ENCODE results near the gene ISLR2.

The ISLR2 gene

DNA sequence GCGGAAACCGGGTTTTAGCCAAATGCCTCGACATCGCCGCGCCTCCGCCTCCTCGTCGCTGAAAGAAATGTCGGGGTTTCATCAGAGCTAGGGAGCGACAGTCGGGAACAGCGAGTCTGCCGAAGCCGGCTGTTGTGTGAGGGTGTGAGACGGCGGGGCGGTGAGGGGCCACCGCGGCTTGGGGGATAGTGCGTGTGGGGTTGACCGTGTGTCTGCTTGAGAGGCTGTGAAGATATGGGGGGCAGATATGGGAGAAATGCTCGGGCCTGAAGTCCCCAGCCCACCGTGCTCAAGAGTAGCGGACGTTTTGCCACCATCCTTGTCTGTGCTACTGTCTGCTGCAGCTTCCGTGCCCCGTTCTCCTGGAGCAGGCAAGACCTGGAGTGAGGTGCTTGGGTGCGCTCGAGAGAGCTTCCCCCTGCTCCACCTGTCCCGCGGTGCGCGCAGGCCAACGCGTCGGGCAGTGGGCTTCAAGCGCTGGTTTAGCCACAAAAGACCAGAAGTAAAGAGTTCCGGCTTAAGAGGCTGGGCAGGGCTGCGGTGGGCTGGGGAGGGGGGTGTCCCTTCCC, 716 bp upstream of the ISLR2 start:
- no peak for DNase-seq

DNA sequence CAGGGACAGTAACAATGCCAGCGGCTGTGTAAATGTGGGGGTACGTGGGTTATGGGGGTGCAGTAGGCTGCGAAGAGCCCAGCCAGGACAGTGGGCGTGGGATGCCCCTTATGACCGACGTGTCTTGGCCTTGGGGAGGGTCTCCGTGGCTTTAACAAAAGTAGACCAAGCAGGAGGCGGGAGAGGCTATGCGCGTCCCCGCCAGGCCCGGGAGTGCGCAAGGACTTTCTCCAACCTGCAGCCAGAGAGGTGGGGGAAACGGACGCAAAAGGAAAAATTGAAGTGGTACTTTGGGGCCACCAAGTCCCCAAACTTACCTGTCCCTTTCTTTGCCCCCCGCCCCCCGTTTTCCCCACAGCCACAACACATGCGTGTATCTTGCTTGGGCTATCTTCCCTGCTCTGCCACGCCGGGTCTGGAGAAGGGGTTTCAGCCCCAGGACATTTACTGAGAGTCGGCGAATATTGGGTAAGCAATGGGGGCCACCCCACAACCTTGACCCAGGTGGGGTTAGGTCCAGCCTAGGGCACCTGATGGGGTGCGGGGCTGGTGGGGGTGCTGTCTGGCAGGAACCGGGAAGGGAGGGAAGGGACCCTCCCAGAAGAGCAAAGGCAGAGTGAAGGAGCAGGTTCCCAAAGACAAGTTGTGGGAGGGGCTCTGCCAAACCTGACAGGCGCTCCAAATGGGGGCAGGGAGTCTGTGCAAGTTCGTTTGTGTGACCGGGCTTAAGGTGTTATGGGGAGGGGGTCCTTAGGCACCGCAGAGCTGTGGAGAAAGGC, 652 bp downstream of the ISLR2 start:
- DNase-seq, result no peak

DNA sequence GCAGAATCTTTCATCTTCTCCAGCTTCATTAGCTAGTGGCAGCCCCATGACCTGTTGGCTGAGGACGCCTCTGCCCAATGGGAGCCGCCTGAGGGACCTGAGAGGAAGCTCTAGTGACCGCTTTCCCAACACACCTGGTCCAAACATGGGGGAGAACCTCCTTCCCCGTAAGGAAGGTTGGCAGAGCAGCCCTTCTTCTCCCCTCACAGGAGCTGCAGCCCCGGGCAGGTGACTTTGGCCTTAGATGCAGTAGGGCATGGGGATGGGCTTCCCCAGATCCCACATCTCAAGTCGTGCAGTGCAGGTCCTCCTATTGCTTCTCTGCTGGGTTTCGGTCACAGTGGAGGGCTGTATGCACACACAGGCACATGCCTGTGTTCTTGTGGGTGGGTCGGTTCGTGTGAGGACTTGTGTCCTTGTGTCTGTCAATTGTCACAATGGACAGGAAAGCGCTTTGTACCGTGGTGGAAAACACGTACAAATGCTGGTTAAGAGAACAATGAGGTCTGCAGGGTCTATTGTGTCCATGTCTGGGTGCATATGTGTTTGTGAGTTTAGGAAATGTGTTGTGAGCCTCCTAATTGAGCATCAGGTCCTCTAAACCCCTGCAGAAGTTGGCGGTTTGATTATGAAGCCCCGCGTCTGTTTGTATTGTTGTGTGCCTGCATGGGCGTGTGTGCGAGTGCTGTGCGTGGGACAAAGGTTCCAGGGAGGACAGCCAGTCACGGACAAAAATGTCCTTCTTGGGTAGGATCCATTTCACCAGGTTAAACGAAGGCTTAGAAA, 1.4 kb downstream of the ISLR2 start:
- DNase-seq, result no peak

DNA sequence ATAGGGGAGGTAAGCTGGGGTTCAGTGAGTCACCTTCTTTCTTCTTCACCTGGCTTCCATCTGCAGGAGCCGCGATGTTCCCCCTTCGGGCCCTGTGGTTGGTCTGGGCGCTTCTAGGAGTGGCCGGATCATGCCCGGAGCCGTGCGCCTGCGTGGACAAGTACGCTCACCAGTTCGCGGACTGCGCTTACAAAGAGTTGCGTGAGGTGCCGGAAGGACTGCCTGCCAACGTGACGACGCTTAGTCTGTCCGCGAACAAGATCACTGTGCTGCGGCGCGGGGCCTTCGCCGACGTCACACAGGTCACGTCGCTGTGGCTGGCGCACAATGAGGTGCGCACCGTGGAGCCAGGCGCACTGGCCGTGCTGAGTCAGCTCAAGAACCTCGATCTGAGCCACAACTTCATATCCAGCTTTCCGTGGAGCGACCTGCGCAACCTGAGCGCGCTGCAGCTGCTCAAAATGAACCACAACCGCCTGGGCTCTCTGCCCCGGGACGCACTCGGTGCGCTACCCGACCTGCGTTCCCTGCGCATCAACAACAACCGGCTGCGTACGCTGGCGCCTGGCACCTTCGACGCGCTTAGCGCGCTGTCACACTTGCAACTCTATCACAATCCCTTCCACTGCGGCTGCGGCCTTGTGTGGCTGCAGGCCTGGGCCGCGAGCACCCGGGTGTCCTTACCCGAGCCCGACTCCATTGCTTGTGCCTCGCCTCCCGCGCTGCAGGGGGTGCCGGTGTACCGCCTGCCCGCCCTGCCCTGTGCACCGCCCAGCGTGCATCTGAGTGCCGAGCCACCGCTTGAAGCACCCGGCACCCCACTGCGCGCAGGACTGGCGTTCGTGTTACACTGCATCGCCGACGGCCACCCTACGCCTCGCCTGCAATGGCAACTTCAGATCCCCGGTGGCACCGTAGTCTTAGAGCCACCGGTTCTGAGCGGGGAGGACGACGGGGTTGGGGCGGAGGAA, 2.6 kb downstream of the ISLR2 start:
- DNase-seq, result no peak

DNA sequence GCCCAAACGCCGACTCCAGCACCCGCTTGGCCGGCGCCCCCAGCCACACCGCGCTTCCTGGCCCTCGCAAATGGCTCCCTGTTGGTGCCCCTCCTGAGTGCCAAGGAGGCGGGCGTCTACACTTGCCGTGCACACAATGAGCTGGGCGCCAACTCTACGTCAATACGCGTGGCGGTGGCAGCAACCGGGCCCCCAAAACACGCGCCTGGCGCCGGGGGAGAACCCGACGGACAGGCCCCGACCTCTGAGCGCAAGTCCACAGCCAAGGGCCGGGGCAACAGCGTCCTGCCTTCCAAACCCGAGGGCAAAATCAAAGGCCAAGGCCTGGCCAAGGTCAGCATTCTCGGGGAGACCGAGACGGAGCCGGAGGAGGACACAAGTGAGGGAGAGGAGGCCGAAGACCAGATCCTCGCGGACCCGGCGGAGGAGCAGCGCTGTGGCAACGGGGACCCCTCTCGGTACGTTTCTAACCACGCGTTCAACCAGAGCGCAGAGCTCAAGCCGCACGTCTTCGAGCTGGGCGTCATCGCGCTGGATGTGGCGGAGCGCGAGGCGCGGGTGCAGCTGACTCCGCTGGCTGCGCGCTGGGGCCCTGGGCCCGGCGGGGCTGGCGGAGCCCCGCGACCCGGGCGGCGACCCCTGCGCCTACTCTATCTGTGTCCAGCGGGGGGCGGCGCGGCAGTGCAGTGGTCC, 3.5 kb downstream of the ISLR2 start:
- no peak for DNase-seq

DNA sequence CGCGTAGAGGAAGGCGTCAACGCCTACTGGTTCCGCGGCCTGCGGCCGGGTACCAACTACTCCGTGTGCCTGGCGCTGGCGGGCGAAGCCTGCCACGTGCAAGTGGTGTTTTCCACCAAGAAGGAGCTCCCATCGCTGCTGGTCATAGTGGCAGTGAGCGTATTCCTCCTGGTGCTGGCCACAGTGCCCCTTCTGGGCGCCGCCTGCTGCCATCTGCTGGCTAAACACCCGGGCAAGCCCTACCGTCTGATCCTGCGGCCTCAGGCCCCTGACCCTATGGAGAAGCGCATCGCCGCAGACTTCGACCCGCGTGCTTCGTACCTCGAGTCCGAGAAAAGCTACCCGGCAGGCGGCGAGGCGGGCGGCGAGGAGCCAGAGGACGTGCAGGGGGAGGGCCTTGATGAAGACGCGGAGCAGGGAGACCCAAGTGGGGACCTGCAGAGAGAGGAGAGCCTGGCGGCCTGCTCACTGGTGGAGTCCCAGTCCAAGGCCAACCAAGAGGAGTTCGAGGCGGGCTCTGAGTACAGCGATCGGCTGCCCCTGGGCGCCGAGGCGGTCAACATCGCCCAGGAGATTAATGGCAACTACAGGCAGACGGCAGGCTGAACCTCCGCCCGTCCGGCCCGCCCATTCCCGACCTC, 4.1 kb downstream of the ISLR2 start:
- no peak for DNase-seq

DNA sequence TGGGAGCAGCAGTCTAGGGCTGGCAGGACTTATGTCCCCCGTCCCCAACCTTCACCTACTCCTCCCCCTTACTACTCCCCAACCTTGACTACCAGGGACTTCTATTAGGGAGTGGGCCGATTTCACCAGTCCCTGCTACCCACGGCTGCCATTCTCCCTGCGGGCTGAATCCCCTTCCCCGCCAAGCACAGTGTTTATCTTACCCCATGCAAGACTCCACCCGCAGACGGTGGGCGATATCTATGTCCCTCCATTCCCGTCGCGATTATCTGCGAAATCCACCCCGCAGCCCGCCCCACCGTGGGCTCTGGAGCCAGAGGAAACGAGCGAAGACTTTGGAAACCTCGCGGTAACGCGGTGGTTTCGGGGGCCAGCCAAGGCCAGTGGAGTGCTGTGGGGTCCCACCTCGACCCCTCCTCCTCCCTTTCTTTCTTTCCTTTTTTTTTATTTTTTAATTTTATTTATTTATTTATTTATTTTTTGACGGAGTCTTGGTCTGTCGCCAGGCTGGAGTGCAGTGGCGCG, 4.7 kb downstream of the ISLR2 start:
- no peak for DNase-seq

DNA sequence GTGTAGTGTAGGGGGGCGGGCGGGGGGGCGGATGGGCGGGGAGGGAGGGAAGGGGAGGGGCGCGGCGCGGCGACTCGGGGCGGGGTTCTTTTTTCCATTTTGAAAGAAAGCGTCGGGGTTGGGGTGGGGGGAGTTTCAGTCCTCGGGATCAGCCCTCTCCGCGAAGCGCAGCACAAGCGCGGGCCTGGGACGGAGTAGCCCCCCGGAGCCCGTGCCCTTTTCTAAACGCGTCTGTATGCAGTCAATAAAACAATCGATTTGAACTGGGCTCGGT, 6.1 kb downstream of the ISLR2 start:
- DNase-seq, result no peak

DNA sequence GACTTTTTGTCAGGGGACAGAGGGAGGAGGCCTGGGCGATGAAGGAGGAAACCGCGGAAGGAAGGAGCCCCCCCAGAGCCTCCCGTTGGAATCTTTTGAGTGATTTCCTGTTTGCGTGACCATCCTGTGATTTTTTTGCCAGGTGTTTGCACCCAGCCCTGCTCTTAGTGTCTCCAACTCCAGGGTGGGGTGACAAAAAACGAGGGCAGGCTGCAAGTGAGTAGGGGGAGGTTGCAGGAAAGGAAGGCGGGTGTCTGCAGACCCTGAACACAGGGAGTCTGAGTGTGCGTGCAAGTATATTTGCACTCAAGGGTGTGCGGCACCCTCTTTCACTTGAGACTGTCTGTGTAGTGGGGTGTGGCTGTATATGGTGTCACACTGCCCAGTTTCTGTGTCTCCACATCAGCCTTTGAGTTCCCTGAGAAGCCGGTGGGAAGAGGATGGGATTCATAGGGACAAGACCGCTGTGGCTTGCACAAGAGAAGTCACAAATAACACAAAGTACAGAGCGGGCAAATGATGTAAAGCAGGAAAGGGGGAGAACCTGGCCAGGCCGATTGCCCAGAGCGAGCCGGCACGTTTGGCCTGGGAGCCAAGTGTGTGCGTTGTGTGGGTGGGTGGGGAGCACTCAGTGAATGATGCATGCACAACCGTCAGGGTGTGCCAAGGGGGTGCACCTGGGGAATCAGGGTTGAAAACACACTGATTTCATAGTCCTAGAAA, 6.6 kb downstream of the ISLR2 start:
- DNase-seq, result no peak

DNA sequence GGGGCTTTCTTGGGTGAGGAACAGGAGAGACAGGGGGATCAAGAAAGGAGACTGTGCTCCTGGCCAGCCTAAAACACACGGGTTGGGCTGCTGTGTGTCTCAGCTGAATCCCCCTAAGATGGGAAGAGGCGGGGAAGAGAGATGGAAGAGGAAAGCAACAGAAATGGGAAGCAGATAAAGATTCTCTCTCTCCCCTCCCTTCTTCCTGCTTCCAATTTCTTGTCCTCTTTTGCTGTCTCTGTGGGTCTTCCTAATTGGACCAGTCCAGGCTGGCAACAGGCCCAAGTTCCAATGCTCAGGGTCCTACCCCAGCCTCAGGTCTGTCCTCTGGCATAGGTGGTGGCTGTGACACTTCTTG, 7.1 kb downstream of the ISLR2 start:
- DNase-seq, result no peak

DNA sequence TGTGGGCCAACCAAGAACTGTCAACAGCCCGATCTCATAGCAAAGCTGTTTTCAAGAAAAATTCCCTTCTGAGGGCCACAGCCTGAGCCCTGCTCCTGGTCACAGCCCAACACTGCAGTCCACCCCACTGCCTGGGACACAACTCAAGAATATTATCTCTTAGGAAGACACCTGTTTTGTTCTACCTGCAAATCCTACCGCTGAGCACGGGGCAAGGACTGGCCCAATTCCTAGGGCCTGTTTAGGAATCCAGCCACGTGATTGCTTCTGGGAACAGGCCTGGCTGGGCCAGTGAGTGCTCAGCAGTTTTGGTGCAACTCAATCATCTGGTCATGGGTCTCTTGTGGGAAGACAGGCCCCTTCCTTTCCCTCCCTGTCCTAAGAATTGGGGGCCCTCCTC, 8.3 kb downstream of the ISLR2 start:
- no peak for DNase-seq

DNA sequence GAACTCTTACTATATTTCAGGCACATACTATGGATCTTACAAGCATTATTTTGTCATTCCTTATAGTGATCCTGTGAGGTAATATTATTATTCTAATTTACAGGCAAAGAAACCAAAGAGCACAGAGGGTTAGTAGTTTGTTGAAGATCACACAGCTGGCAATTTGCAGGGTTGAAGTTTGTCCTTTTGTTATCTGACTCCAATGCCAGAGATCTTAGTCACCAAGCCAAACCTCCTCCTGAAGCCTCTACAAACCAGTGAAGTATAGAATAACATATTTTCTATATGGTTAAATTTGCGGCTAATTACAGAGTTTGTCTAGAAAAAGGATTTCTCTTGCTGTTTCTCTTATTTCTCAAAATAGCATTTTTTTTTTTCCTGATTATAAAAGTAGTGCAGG, 11.2 kb downstream of the ISLR2 start:
- DNase-seq, result no peak

DNA sequence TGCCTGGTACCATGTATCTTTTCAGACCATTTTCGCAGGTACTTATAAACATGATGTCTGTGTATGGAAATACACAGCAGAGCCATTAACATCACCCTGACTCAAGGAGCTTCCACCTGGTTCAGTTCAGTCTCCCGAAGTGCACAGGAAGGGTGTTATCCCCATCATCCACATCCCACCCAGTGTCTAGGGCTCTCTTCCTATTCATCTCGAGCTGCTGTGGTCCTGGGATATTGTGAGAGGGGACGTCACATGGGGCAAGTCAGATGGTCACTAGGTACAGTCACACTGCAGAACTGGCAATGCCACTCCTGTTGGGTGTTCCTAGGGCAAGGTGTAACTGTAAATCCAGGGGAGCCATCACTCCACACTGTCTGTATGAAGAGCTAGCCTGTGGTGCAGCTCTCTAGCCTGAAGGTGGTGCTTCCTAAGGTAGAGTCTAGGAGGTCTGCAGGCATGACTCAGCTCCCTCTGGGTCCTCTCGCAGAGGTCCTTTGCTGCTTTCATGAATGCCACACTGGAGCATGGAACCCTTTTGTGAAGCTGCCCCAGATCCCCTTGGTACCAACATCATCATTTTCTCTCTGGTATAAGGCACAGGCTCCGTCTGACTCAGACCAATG, 13.9 kb downstream of the ISLR2 start:
- DNase-seq, result no peak

DNA sequence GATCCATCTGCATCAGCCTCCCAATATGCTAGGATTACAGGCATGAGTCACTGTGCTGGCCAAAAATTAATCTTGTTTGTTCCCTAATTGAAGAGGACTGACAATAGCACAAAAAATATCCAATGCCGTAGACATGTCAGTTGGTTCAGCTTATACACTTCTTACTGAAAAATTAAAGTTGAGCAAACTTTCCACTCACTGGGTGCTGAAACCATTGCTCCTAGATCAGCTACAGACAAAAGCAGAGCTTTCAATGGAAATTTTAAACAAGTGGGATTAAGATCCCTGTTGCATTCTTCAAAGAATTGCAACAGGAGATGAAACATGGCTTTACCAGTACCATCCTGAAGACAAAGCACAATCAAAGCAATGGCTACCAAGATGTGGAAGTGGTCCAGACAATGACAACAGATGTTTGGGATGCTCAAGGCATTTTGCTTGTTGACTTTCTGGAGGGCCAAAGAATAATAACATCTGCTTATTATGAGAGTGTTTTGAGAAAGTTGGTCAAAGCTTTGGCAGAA, 16.0 kb downstream of the ISLR2 start:
- no peak for DNase-seq

DNA sequence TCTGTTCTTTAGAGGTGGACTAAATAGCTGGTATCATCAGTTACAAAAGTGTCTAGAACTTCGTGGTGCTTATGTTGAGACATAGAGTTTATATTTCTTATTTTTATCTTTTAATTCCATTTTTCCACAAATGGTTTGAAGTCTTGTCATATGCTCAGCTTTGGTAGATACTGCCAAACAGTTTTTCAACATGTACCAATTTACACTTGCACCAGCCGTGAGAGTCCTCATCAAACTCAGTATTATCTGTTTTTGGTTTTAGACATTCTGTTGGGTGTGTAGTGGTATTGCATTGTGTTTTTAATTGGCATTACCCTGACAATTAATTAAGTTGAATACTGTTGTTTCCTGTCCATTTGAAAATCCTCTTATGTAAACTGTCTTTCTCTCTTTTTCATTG, 16.7 kb downstream of the ISLR2 start:
- no peak for DNase-seq

DNA sequence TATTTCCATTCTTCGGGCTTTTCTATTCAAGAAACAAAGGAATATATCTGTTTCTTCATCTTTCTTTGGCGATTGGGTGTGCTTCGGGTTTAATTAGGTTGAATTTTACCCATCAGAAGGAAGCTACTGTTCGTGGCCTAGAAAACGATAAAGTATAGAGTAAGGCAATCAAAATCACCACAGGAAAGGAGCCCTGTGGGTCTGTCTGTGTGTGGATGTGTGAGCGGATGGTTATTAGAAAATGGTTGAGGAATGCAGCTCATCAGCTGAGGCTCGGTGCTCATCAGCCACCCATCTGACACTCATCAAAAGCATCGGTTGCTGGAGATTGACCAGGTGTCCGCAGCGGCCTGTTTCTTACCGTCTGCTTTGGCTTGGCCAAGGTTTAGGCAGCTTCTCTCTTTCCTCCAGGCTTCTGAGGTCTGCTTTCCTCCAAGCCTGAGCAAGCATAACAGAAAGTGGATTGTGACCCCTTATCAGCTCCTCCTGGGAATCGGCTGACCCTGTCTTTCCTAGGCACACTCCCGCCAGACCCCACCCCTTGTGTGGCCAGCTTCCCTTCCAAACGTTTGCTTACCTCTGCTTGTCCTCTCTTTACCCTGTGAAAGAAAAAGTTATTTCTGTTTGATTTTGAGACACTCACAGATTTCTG, 25.5 kb downstream of the ISLR2 start:
- no peak for DNase-seq

DNA sequence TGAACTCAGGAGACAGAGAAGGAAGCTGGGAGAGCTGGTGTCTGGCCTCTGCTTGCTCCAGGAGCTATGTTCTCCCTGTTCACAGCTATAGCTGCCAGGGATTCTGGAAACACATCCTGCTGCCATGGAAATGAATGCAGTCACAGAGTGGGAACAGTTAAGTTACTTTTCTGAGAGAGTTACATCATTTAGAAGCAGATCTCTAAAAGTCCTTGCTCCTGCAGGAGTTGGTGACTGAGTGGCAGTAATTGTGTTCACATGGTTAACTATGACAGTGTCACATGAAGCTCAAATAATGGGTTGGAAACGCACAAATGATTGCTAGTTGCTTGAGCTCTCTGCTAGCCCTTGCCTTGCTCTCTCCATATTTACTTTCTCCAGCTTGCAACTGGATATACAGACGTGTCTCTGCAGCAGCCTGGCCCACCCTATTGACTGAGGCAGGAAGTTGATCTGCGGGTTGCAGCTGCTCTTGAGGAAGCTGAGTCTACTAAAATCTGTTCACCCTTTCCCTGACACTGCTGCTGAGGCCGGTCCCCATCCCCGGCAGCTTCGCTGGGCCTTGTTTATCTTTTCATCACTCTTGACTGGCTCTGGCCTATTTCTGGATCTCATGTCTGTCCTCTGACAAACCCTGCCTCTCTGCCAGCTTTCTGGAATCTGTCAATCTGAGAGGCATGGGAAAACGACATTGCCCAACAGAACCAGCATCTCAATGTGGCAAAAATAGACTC, 26.5 kb downstream of the ISLR2 start:
- no peak for DNase-seq

DNA sequence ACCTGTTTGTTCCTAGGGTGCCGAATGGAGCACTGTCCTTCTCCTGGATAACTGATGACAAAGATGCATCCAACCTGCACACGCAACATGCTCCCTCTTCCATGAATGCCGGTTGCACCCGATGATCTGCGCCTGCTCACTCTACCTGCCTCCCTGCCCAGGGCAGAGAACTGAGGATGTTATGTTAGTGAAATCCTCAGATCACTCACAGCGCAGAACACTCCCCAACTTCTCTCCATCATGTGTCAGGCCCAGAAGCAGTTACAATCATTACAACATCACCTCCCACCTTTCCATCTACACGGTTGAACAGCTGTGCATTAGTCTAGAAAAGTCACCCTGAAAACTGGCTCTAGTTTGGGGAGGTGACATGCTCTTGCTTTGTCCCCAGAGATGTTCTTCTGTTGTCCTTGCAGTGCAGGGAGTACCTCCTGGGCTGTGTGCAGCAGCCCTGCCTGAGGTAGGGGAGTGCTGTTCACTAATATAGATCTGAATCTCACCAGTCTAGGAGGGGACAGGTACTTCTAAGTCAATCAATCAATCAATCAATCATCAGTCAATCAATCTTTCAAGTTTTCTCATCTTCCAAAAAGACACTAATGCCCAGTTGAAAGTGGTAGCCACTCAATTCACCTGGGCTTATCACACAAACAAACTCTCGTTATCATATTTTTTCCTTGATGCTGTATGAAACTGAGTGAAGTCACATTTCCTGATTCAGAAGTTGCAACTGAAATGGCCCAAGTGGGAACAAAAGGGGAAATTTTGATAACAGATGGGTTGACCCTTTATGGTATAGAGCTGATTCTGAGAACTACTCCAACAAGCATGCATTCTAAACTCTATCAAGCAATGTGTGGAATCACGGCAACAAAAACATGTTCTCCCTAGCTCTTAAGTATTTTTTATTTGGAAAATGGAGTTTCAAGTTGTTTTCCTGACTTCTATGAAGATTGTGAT, 27.8 kb downstream of the ISLR2 start:
- no peak for DNase-seq
